Upper lobe of left lung (tissue), 6 donors: ENCODE results near the gene PIWIL4. TPM values are rescaled to one million over a fixed set of nuclear protein-coding genes. Genes with fewer than 3 reads are reported as not detected.

Experiments used
- ATAC-seq, 2 donors: fragments of 200-7000 bp; cut with Tn5 transposase; one replicate each; pipeline ENCODE4 v1.9.1; 2022; ENCODE audit warnings: mild to moderate bottlenecking in 2 of 2, moderate library complexity in 2 of 2; ENCODE audit not compliant: low FRiP score in 2 of 2
- DNase-seq, 2 donors: peaks; one replicate each; pipeline ENCODE4 v3.0.0-alpha.2; 2019 to 2020
- H3K27ac ChIP-seq, 4 donors: fragments of 200-600 bp; sonication (generic); one replicate each; pipeline ENCODE4 v1.5.1; 2016 to 2019
- H3K27me3 ChIP-seq, 4 donors: fragments of 200-600 bp; sonication (generic); one replicate each; pipeline ENCODE4 v1.5.1; 2017 to 2019
- H3K36me3 ChIP-seq, 4 donors: fragments of 200-600 bp; sonication (generic); one replicate each; pipeline ENCODE4 v1.5.1; 2016 to 2019
- H3K4me1 ChIP-seq, 4 donors: fragments of 200-600 bp; sonication (generic); one replicate each; pipeline ENCODE4 v1.5.1; 2018 to 2019
- H3K4me3 ChIP-seq, 4 donors: fragments of 200-600 bp; sonication (generic); one replicate each; pipeline ENCODE4 v1.5.1; 2017 to 2019; ENCODE audit warnings: mild to moderate bottlenecking in 2 of 4, moderate library complexity in 1 of 4
- H3K9me3 ChIP-seq, 4 donors: fragments of 200-600 bp; sonication (generic); one replicate each; pipeline ENCODE4 v1.5.1; 2018 to 2019
- EP300 ChIP-seq, 4 donors: sonication (generic); formaldehyde crosslinking; IDR thresholded peaks; one replicate each; pipeline ENCODE4 v1.5.1; 2017; ENCODE audit warnings: antibody characterized with exemption in 4 of 4, control low read depth in 2 of 4
- POLR2A ChIP-seq, 4 donors: fragments of 450-650 bp; IDR thresholded peaks; one replicate each; pipeline ENCODE4 v1.5.1; 2016 to 2017; ENCODE audit warnings: antibody characterized with exemption in 4 of 4, mild to moderate bottlenecking in 2 of 4
- POLR2AphosphoS5 ChIP-seq, 2 donors: sonication (generic); formaldehyde crosslinking; IDR thresholded peaks; one replicate each; pipeline ENCODE4 v1.5.1; 2017; ENCODE audit warnings: antibody characterized with exemption in 2 of 2
- WGBS, 2 donors: methylation state at CpG; one replicate each; pipeline ENCODE4 v1.1.5; 2017 to 2018; 5-methylcytosine and 5-hydroxymethylcytosine counted together
- total RNA-seq, 6 donors: library from RNA; depleted of rRNA in 4 of 6; stranded (reverse); fragments of >200 nt in 4 of 6; gene quantifications; one replicate each; pipeline versions ENCODE4 v1.1.0 to v1.2.1, GENCODE V29; 2016 to 2021
- TF ChIP-seq, protein P1 (sequence below), 6 experiments: fragments of 450-650 bp in 4 of 6; fragments of 200-600 bp in 2 of 6; sonication (generic) in 2 of 6; IDR thresholded peaks; one replicate each; pipeline ENCODE4 v1.5.1; 2016 to 2019; ENCODE audit warnings: antibody characterized with exemption in 6 of 6
- donor health status: DM: no; HTN: no; CAD: no; lungs with moderate emphysema.
- donor health status: DM: no; HTN: yes; CAD: no; lungs with severe emphysema.

The PIWIL4 gene
- total RNA-seq, 6 donors from 2014 or later, result 1.5 to 9.4 (median 4.8) TPM

DNA sequence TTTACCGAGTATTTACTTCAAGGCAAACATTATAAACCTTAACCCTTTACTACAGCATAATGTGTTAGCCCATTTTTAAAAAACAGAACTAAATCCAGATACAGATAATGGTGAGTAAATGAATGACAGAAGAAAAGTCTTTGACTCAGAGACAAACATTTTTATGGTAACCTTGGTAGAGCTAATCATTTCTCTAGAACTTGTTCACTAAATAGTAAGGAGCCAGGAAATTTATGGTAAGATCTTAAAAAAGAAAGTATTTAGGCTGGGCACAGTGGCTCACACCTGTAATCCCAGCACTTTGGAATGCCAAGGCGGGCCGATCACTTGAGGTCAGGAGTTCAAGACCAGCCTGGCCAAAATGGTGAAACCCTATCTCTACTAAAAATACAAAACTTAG, 35.0 kb upstream of the PIWIL4 start:
- DNase-seq, result no peak
- WGBS, 2 donors, result 94 to 95% methylated on average over 3 of the region's 3 CpGs
- no peak for ATAC-seq
- TF ChIP-seq EP300 (IDR thresholded peaks at IDR 0.05) (no peak), POLR2AphosphoS5 (IDR thresholded peaks at IDR 0.05) (no peak), POLR2A (IDR thresholded peaks at IDR 0.05) (no peak)
- TF ChIP-seq, protein P1, sequence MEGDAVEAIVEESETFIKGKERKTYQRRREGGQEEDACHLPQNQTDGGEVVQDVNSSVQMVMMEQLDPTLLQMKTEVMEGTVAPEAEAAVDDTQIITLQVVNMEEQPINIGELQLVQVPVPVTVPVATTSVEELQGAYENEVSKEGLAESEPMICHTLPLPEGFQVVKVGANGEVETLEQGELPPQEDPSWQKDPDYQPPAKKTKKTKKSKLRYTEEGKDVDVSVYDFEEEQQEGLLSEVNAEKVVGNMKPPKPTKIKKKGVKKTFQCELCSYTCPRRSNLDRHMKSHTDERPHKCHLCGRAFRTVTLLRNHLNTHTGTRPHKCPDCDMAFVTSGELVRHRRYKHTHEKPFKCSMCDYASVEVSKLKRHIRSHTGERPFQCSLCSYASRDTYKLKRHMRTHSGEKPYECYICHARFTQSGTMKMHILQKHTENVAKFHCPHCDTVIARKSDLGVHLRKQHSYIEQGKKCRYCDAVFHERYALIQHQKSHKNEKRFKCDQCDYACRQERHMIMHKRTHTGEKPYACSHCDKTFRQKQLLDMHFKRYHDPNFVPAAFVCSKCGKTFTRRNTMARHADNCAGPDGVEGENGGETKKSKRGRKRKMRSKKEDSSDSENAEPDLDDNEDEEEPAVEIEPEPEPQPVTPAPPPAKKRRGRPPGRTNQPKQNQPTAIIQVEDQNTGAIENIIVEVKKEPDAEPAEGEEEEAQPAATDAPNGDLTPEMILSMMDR (IDR thresholded peaks at IDR 0.05), result no peak
- Histone ChIP-seq H3K4me3 (no peak overlapping the region), H3K9me3 (no peaks in the 10 kb centered on the region), H3K27ac (no peak overlapping the region), H3K27me3 (no peaks in the 10 kb centered on the region), H3K36me3 (no peaks in the 10 kb centered on the region), H3K4me1 (peaks cover 0 to 4% (median 0%) of the 10 kb centered on the region in 4 donors)

DNA sequence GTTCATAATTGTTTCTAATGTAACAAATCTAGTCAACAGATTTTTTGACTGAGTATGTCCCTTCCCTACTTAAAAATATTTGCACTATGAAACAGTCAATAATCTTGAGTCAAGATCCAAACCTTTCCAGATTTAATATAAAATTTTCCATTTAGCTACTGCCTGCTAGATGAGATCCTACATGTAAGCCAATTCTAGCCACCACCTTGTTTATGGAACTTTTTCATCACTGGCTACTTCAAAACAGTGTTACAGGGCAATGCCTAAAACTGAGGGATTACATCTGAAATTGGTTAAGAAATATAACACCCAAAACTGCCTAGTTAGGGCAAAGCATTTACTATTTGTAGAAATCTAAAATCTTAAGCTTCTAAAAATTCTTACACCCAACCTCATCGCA, 34.0 kb upstream of the PIWIL4 start:
- DNase-seq (no peak), ATAC-seq (peak in 1 of 2 donors; percentile 14)
- Histone ChIP-seq H3K4me1 (peaks cover 0 to 4% (median 1%) of the 10 kb centered on the region in 4 donors), H3K27me3 (no peaks in the 10 kb centered on the region), H3K4me3 (no peak overlapping the region), H3K36me3 (no peaks in the 10 kb centered on the region), H3K27ac (no peak overlapping the region), H3K9me3 (no peaks in the 10 kb centered on the region)
- WGBS, 2 donors, result 58 to 71% methylated on average over 1 of the region's 1 CpG
- TF ChIP-seq, protein P1 (IDR thresholded peaks at IDR 0.05), result no peak
- TF ChIP-seq EP300 (IDR thresholded peaks at IDR 0.05) (no peak), POLR2AphosphoS5 (IDR thresholded peaks at IDR 0.05) (no peak), POLR2A (IDR thresholded peaks at IDR 0.05) (no peak)

DNA sequence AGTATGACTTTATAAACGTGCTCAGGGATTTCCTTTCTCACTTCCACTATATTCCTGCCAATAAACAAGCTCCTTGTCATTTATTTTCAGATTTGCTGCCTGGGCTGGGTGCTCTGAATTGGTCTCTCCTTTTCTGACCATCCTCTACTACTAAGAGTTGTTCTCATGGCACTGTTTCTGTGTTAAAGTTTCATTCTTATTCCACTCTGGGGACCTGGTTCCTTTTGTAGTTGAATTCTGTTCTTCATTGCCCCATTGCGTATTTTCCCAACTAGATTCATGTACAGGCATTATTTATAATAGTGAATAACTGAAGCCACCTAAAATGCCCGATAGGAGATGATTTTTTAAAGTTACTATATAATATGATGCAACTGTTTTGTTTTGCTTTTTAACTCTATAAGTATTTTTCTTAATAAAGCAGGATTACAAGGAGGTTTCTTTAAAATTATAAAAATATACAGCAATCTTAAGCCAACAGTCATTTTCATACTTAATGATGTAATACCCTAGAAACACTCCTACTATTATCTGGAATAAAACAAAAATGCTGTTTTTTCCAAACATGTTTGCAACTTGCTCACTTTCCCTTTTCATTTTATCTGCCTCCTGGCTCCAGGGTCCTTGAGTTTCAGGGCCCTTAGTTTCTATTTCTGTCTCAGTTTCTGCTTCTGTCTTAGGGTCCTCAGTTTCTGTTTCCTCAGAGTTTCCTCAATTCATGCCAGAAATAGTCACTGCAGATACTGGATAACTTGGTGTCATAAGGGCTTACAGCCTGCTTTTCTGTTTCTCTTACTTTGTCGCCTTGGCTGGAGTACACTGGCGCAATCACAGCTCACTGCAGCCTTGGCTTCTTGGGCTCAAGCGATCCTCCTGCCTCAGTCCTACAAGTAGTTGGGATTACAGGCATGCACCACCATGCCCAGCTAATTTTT, 33.2 kb upstream of the PIWIL4 start:
- Histone ChIP-seq H3K4me3 (no peak overlapping the region), H3K9me3 (no peaks in the 10 kb centered on the region), H3K27me3 (no peaks in the 10 kb centered on the region), H3K4me1 (peaks cover 0 to 4% (median 1%) of the 10 kb centered on the region in 4 donors), H3K36me3 (no peaks in the 10 kb centered on the region), H3K27ac (peak overlapping the region in 1 of 4 donors; percentile 19)
- TF ChIP-seq POLR2AphosphoS5 (IDR thresholded peaks at IDR 0.05) (no peak), POLR2A (IDR thresholded peaks at IDR 0.05) (no peak), EP300 (IDR thresholded peaks at IDR 0.05) (no peak)
- TF ChIP-seq, protein P1 (IDR thresholded peaks at IDR 0.05), result no peak
- 63 to 65% methylated on average over 6 of the region's 6 CpGs for WGBS, 2 donors
- peak in 1 of 2 donors; percentile 60 for ATAC-seq
- DNase-seq, result no peak

DNA sequence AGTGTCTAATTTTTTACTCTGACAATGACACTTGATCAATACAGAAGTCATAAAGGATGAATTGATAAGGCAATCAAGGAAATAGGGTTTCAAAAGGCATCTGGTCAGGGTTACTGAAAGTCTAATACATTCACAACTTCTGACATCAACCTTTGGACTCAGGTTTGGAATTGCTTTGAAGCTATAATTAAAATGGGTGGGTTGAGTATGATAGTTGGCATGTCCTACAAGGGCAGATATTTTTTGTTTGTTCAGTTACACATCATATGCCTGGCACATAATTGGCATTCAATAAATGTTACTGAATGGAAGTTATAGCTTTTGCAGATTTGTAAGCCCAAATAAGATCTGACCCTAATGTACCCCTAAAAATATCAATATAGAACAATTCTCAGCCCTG, 30.8 kb upstream of the PIWIL4 start:
- no peak for TF ChIP-seq POLR2A (IDR thresholded peaks at IDR 0.05)
- TF ChIP-seq EP300 (IDR thresholded peaks at IDR 0.05), result no peak
- no peak for TF ChIP-seq POLR2AphosphoS5 (IDR thresholded peaks at IDR 0.05)
- TF ChIP-seq, protein P1 (IDR thresholded peaks at IDR 0.05), result no peak
- Histone ChIP-seq H3K27me3 (no peaks in the 10 kb centered on the region), H3K36me3 (no peaks in the 10 kb centered on the region), H3K9me3 (no peaks in the 10 kb centered on the region), H3K4me3 (no peak overlapping the region), H3K27ac (no peak overlapping the region), H3K4me1 (peaks cover 0 to 4% (median 1%) of the 10 kb centered on the region in 4 donors)
- DNase-seq (no peak), ATAC-seq (no peak)
